ENCODE measurements around the gene KIF18B.

DNA sequence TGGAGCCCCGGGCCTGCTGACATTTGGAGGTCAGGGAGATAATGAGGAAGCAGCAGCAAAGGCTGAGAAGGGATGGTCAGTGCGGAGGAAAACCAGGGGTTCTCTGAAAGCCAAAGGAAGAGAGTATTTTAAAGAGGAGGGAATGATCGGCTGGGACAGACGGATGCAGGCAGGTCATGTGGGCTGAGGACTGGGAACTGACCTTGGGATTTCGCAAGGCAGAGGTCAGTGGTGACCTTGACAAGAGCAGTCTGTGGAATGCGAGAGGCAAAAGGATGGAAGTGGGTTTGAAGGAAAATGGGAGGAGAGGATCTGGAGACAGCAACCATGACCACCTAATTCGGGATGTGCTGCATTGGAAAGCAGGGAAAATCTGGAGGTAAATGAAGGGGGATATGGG, 58.6 kb downstream of the KIF18B start:
- no peak for TF ChIP-seq CTCF (IDR thresholded peaks at IDR 0.05; ENCODE audit: insufficient read depth, low read length)
- no peak for TF ChIP-seq POLR2AphosphoS5 (IDR thresholded peaks at IDR 0.05; ENCODE audit: low read depth)
- no peak for TF ChIP-seq SPI1 (IDR thresholded peaks at IDR 0.05; ENCODE audit: borderline replicate concordance, low read depth)

Measured in HL-60 (cell line).